Erythroblast (primary cell): ENCODE results near the gene CYP39A1.

ENCODE experiments used
- DNase-seq, 2 experiments: peaks; one replicate each; lab custom pipeline; 2025; lab: John Stamatoyannopoulos, UW
- GATA1 ChIP-seq: IDR thresholded peaks from 2 replicates; pipeline ENCODE4 v1.6.1; 2011; ENCODE audit warnings: low read depth, mild to moderate bottlenecking, control low read depth, low read length, moderate library complexity
- POLR2A ChIP-seq: IDR thresholded peaks from 2 replicates; pipeline ENCODE4 v1.6.1; 2011; ENCODE audit warnings: mild to moderate bottlenecking, low read length

The CYP39A1 gene

DNA sequence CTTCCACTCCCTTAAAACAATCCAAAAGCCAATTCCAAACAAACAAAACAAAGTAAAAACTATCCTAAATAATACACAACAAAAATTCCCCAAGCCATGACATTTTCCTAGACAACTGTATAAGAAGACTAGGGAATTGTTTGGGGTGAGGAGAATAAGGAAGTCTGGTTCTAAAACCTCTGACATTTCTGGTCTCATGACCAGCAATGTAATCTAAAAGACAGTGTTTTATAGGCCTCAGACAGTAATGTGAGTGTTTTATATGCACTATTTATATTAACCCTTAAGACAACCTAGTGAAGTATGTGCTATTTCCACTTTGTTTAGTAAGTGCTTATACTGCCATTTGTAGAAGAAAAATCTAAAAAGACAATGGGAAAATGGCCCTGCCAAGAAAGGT is 148.4 kb downstream of the CYP39A1 start:
- DNase-seq = no peak
- no peak for TF ChIP-seq POLR2A
- no peak for TF ChIP-seq GATA1

DNA sequence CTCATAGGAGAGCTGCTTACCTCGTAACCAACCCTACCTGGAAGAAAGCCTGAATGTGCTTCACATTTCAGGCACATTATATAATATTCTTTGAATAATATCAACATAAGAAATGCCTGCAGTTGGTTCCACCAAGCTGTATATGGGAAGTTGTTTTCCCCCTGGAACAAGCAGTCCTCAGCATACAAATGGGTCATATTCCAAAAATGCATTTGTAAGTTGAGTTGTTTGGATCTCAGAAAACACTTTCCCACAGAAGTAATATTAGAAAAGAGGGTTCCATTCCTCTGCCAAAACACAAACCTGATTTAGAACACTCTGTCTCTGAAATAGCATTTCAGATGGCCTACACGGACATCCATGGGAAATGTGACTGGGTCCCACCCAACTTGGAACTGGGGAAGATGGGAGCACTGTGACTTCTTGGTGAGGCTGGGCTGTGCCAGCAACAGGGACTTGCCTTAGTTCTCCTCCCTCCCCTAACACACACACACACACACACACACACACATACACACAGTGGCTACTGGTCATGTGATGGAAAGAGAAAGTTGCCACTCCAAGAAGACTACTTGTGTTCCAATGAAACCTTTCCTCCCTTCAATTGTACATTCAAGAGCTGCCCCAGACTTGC is 150.0 kb downstream of the CYP39A1 start:
- no peak for TF ChIP-seq POLR2A
- no peak for TF ChIP-seq GATA1
- DNase-seq = no peak

DNA sequence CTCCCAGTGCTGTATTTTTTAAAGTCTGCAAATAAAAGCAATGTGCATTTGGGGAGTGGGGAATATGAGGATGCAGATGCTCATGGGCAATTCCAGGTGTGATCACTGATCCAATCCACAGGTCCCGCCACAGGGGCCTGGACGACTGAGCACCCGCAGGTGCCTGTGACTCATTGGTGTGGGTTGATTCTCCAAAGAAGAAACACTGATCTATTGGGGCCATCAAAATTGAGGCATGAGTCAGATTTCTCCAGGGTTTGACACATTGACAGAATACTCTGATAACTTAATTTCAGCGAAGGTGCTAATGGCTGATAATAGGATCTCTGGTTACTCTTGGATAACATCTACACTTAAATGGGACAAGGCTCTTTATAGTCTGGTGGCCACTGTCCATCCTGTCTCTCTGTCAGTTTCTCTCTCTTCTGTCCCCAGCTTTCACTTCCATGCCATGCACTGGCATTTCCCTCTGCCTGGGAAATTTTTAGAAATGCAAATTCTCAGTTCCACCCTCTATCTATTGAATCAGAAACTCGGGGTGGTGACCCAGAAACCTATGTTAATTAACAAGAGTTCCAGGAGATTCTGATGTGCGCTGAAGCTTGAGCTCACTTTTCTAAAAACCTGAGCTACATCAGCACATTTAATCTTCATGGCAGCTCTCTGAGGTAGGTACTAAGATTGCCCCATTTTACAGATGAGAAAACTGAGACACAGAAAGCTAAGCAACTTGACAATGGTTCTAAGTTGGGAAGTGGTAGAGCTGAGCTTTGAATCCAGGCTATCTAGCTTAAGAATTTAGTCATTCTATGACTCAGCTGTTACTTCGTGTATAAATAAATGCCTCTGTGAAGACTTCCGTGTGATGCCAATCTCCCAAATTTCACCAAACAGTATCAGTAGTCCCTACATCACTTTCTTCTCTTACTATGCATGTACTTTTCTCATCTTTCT is 151.2 kb downstream of the CYP39A1 start:
- DNase-seq = no peak
- TF ChIP-seq POLR2A (no peak), GATA1 (no peak)

DNA sequence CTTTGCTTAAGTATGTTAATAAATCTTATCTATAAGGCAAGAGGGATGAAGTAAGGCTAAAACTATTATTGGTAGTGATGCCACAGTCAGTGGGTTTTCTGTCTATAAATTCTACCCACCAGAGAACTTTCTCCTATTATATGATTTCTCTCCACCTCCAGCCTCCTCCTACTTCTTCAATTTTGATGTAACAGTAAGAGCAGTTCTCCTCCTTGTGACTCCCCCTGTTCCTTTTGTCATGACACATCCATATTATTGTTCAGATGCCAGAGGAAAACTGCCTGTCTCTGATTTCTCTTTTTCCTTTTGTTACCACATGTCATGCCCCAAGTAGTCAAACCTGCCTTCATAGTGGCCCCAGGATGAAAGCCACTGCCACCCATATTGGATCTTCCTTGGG is 152.2 kb downstream of the CYP39A1 start:
- DNase-seq = no peak
- TF ChIP-seq POLR2A = no peak
- TF ChIP-seq GATA1 = no peak
